Heart right ventricle (tissue), 16 donors: ENCODE results near the gene CAMK2G. TPM values are rescaled to one million over a fixed set of nuclear protein-coding genes. Genes with fewer than 3 reads are reported as not detected.
"Not testable (repeated sequence)": the region's sequence is repeated elsewhere in the genome, so short reads cannot be mapped to it uniquely, and the experiment has no call there.

Source experiments
- ATAC-seq, 8 donors: fragments of 200-7000 bp; cut with Tn5 transposase; one replicate each; pipeline ENCODE4 v1.9.1; 2020; ENCODE audit warnings: mild to moderate bottlenecking in 8 of 8, moderate library complexity in 8 of 8, moderate number of reproducible peaks in 1 of 8
- DNase-seq, 2 donors: peaks; one replicate each; pipeline ENCODE4 v3.0.0-alpha.2; 2020
- H3K27ac ChIP-seq, 10 donors: fragments of 200-600 bp; sonication (generic) in 2 of 10; one replicate each; pipeline versions ENCODE4 v1.5.0 to v1.8.0; 2020 to 2022; ENCODE audit warnings: mild to moderate bottlenecking in 3 of 10
- H3K27me3 ChIP-seq, 7 donors: fragments of 200-600 bp; one replicate each; pipeline ENCODE4 v1.8.0; 2021 to 2022; ENCODE audit warnings: mild to moderate bottlenecking in 2 of 7
- H3K36me3 ChIP-seq, 9 donors: fragments of 200-600 bp; sonication (generic) in 1 of 9; one replicate each; pipeline versions ENCODE4 v1.5.0 to v1.8.0; 2020 to 2022; ENCODE audit warnings: mild to moderate bottlenecking in 2 of 9
- H3K4me1 ChIP-seq, 9 donors: fragments of 200-600 bp; sonication (generic) in 1 of 9; one replicate each; pipeline versions ENCODE4 v1.5.0 to v1.8.0; 2020 to 2022; ENCODE audit warnings: mild to moderate bottlenecking in 4 of 9
- H3K4me3 ChIP-seq, 10 donors: fragments of 200-600 bp; sonication (generic) in 2 of 10; one replicate each; pipeline versions ENCODE4 v1.5.0 to v1.8.0; 2020 to 2022; ENCODE audit warnings: mild to moderate bottlenecking in 7 of 10, moderate library complexity in 2 of 10
- H3K9me3 ChIP-seq, 11 donors: fragments of 200-600 bp in 10 of 11; sonication (generic) in 2 of 11; one replicate each; pipeline versions ENCODE4 v1.5.0 to v1.8.0; 2013 to 2022; ENCODE audit warnings: mild to moderate bottlenecking in 2 of 11, control low read depth in 1 of 11, moderate library complexity in 1 of 11
- CTCF ChIP-seq, 9 donors: fragments of 200-600 bp; sonication (generic) in 2 of 9; IDR thresholded peaks; one replicate each; pipeline versions ENCODE4 v1.5.0 to v1.8.0; 2021 to 2022; ENCODE audit warnings: antibody characterized with exemption in 9 of 9, mild to moderate bottlenecking in 5 of 9, moderate library complexity in 1 of 9
- WGBS, 2 donors: extraction: QIAGEN DNeasy Blood & Tissue Kit; methylation state at CpG; one replicate each; pipeline ENCODE4 v1.1.7; 2013; ENCODE audit warnings: inconsistent platforms in 1 of 2; 5-methylcytosine and 5-hydroxymethylcytosine counted together
- intact Hi-C, 10 donors: fragments of 100-400 bp; cut with DNase I; formaldehyde crosslinking; loops; one replicate each; pipeline versions ENCODE4 v1.11.1 to v1.14.2; 2022
- polyA plus RNA-seq, 2 donors: library from polyadenylated mRNA; stranded (reverse); fragments of 200-250 nt; gene quantifications; one replicate each; pipeline ENCODE4 v1.2.3, GENCODE V29; 2013
- total RNA-seq, 10 donors: library from RNA; stranded (reverse); fragmentation: NEBNext Ultra II Directional in 3 of 10; extraction: Animal tissue kit (Norgen Biotek cat#: 25700) in 3 of 10; gene quantifications; one replicate each; pipeline versions ENCODE4 v1.2.1 to v1.2.4, GENCODE V29; 2021 to 2023
- donor health status: Arrhythmogenic right ventricular cardiomyopathy.
- donor health status: ischemic (EF 13 %, LVEDD 7.1; RV severe dilation, severe dysfunction).
- donor health status: healthy with polysubstance abuse.
- donor health status: DM: no; HTN: yes; CAD: no.
- donor health status: DM: no; HTN: no; CAD: no.
- donor health status: ischemic (EF 25% LVEDD 6.9; RV normal size, moderate dysfunction).
- donor health status: ischemic (EF 25% LVEDD 5.7; RV mildly dilated, moderate dysfunction).
- donor health status: healthy.
- donor health status: DM: yes; HTN: yes; CAD: no.
- donor health status: Ischemic cardiomyopathy.
- donor health status: ischemic (EF 35%, LVEDD 5.7; RV mildly dilated, moderate dysfunction).
- donor health status: nonischemic (EF 11% LVEDD 7.7; RV severe dilation, severe dysfunction).
- donor health status: DM: yes; HTN: yes; CAD: no.
- donor health status: PGD.
- donor health status: ischemic (EF 29% LVEDD 5.4; RV normal size, mild dysfunction).
- donor health status: nonischemic (EF 23%, LVEDD 6.1; RV moderate dilation, normal function).

CAMK2G gene
- total and polyA plus RNA-seq, 12 donors, result 8.5 to 16.7 (median 11.8) TPM

GRCh38 chr10:73898730-73899410 is 24.5 kb upstream of the CAMK2G start:
- Histone ChIP-seq H3K36me3 (no peaks in the 10 kb centered on the region), H3K4me1 (peaks cover 0 to 53% (median 0%) of the 10 kb centered on the region in 9 donors), H3K27me3 (no peaks in the 10 kb centered on the region), H3K9me3 (no peaks in the 10 kb centered on the region), H3K27ac (peak overlapping the region in 4 of 10 donors; percentile 7 to 61 (median 50)), H3K4me3 (no peak overlapping the region)
- DNase-seq, result no peak
- intact Hi-C loops, result no loop called here
- 73 to 80% methylated on average over 2 of the region's 2 CpGs for WGBS, 2 donors
- peak in 5 of 8 donors; percentile 12 to 75 (median 39) for ATAC-seq
- TF ChIP-seq CTCF (IDR thresholded peaks at IDR 0.05), result no peak

- no peak for DNase-seq
- intact Hi-C loops, result no loop called here
- H3K9me3 ChIP-seq, result no peaks in the 10 kb centered on the region
- no peak for TF ChIP-seq CTCF (IDR thresholded peaks at IDR 0.05)
- H3K27ac ChIP-seq, result no peak overlapping the region
- no peaks in the 10 kb centered on the region for H3K36me3 ChIP-seq
- H3K27me3 ChIP-seq, result no peaks in the 10 kb centered on the region
- H3K4me3 ChIP-seq, result no peak overlapping the region
- H3K4me1 ChIP-seq, result peaks cover 0 to 50% (median 0%) of the 10 kb centered on the region in 9 donors
- ATAC-seq, result no peak
- 94 to 100% methylated on average over 1 of the region's 1 CpG for whole genome bisulfite sequencing, 2 donors
Observed at GRCh38 chr10:73897693-73898092, 23.3 kb upstream of the CAMK2G start.

GRCh38 chr10:73895381-73895780 is 21.0 kb upstream of the CAMK2G start:
- H3K4me1 ChIP-seq, result peaks cover 0 to 29% (median 0%) of the 10 kb centered on the region in 9 donors
- H3K36me3 ChIP-seq, H3K27ac ChIP-seq, H3K4me3 ChIP-seq, H3K27me3 ChIP-seq, H3K9me3 ChIP-seq, DNase-seq, intact Hi-C loops, ATAC-seq: not testable (repeated sequence)
- 92 to 97% methylated on average over 9 of the region's 9 CpGs for WGBS, 2 donors

GRCh38 chr10:73894245-73894971 is 20.1 kb upstream of the CAMK2G start:
- ATAC-seq (no peak), DNase-seq (no peak)
- H3K36me3 ChIP-seq, result no peaks in the 10 kb centered on the region
- no peaks in the 10 kb centered on the region for H3K9me3 ChIP-seq
- H3K27ac ChIP-seq, result no peak overlapping the region
- no peak for TF ChIP-seq CTCF (IDR thresholded peaks at IDR 0.05)
- intact Hi-C loops, result no loop called here
- no peak overlapping the region for H3K4me3 ChIP-seq
- 79 to 80% methylated on average over 6 of the region's 6 CpGs for WGBS, 2 donors
- peaks cover 0 to 20% (median 0%) of the 10 kb centered on the region in 9 donors for H3K4me1 ChIP-seq
- H3K27me3 ChIP-seq, result no peaks in the 10 kb centered on the region

- DNase-seq, result no peak
Observed at GRCh38 chr10:73893426-73893825, 19.1 kb upstream of the CAMK2G start.

More at GRCh38 chr10:73893426-73893825, 19.1 kb upstream of the CAMK2G start:
- Histone ChIP-seq H3K9me3 (no peaks in the 10 kb centered on the region), H3K36me3 (no peaks in the 10 kb centered on the region), H3K27me3 (no peaks in the 10 kb centered on the region), H3K4me1 (peaks cover 5 to 18% (median 8%) of the 10 kb centered on the region in 9 donors), H3K27ac (no peak overlapping the region), H3K4me3 (no peak overlapping the region)
- WGBS, 2 donors, result 81 to 90% methylated on average over 8 of the region's 8 CpGs
- no peak for ATAC-seq
- TF ChIP-seq CTCF (IDR thresholded peaks at IDR 0.05), result no peak
- intact Hi-C loops, result no loop called here
